HG03457 (cell line): ENCODE measurements around the gene FUT2.
"Not testable (repeated sequence)": the region's sequence is repeated elsewhere in the genome, so short reads cannot be mapped to it uniquely, and the experiment has no call there.

Experiments
- ATAC-seq: cut with Tn5 transposase; IDR thresholded peaks from one replicate; pipeline ENCODE4 v1.9.1; 2021; ENCODE audit warnings: moderate number of reproducible peaks; ENCODE audit not compliant: unreplicated experiment

The FUT2 gene

GRCh38 chr19:48670699-48671445, 24.9 kb upstream of the FUT2 start:
- no peak for ATAC-seq

GRCh38 chr19:48671446-48671995, 24.2 kb upstream of the FUT2 start:
- ATAC-seq = no peak

GRCh38 chr19:48672994-48673393, 22.8 kb upstream of the FUT2 start, which contains the start of gene NTN5:
Gene NTN5 (minus strand): TSS chr19:48673017. CDS start chr19:48670986, 2,031 bp downstream.
- no peak for ATAC-seq

GRCh38 chr19:48673436-48674100, 22.2 kb upstream of the FUT2 start:
- ATAC-seq = no peak

GRCh38 chr19:48674216-48674809, 21.5 kb upstream of the FUT2 start:
- ATAC-seq = no peak

- no peak for ATAC-seq
These were observed 20.6 kb upstream of the FUT2 start for GRCh38 chr19:48674921-48675824.

- ATAC-seq = no peak
These were observed 19.3 kb upstream of the FUT2 start for GRCh38 chr19:48676487-48676886.

- ATAC-seq = no peak
These were observed 18.9 kb upstream of the FUT2 start for GRCh38 chr19:48676887-48677286.

- no peak for ATAC-seq
These were observed 17.6 kb upstream of the FUT2 start for GRCh38 chr19:48678201-48678600.

GRCh38 chr19:48680006-48680405, 15.8 kb upstream of the FUT2 start:
- not testable (repeated sequence) for ATAC-seq

GRCh38 chr19:48680436-48681126, 15.2 kb upstream of the FUT2 start:
- ATAC-seq = no peak

GRCh38 chr19:48681127-48681470, 14.7 kb upstream of the FUT2 start:
- ATAC-seq = no peak

GRCh38 chr19:48683349-48683748, 12.4 kb upstream of the FUT2 start:
- ATAC-seq = no peak

GRCh38 chr19:48685583-48685982, 10.2 kb upstream of the FUT2 start:
- no peak for ATAC-seq

- no peak for ATAC-seq
These were observed 9.7 kb upstream of the FUT2 start for GRCh38 chr19:48686088-48686487.

GRCh38 chr19:48686637-48687036, 9.1 kb upstream of the FUT2 start:
- not testable (repeated sequence) for ATAC-seq

- ATAC-seq = no peak
These were observed 8.0 kb upstream of the FUT2 start for GRCh38 chr19:48687776-48688175.

- no peak for ATAC-seq
These were observed 6.3 kb upstream of the FUT2 start for GRCh38 chr19:48689449-48689848.

GRCh38 chr19:48693629-48694028, 2.1 kb upstream of the FUT2 start:
- not testable (repeated sequence) for ATAC-seq

- ATAC-seq = no peak
These were observed 711 bp downstream of the FUT2 start for GRCh38 chr19:48696353-48697010.
